Gastrocnemius medialis (tissue), 4 donors: ENCODE results near the gene COX14.

Experiments
- POLR2A ChIP-seq, 2 donors: fragments of 450-650 bp; IDR thresholded peaks; one replicate each; pipeline ENCODE4 v1.6.1; 2017; ENCODE audit warnings: antibody characterized with exemption in 2 of 2, mild to moderate bottlenecking in 2 of 2, moderate library complexity in 2 of 2
- TF ChIP-seq, protein P1 (sequence below), 5 experiments: fragments of 450-650 bp in 3 of 5; fragments of 200-600 bp in 2 of 5; sonication (generic) in 2 of 5; IDR thresholded peaks in 4 of 5; conservative IDR thresholded peaks in 1 of 5; 1 replicate in 4 of 5; 2 replicates in 1 of 5; pipeline ENCODE4 v1.5.1; 2016 to 2019; ENCODE audit warnings: antibody characterized with exemption in 5 of 5, mild to moderate bottlenecking in 3 of 5, moderate library complexity in 3 of 5

DNA sequence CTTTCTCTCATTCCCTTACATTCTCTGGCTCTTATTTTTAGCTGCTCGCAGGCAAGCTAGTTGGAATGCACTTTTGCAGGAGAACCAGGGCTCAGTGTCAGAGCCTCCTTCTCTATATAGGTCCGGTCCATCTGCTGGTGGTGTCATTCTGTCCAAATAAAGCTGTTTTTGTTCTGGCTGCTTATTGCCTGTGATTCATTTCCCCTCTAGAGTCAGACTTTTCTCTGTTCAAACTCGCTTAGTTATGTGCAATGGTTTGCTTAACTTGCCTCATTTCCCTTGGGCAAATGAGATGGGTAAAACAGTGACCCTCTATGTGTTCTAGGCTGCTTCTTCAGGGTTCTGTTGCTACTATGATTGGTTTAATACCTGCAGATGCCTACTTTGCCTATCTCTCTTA lies 24.0 kb upstream of the COX14 start:
- TF ChIP-seq, protein P1, sequence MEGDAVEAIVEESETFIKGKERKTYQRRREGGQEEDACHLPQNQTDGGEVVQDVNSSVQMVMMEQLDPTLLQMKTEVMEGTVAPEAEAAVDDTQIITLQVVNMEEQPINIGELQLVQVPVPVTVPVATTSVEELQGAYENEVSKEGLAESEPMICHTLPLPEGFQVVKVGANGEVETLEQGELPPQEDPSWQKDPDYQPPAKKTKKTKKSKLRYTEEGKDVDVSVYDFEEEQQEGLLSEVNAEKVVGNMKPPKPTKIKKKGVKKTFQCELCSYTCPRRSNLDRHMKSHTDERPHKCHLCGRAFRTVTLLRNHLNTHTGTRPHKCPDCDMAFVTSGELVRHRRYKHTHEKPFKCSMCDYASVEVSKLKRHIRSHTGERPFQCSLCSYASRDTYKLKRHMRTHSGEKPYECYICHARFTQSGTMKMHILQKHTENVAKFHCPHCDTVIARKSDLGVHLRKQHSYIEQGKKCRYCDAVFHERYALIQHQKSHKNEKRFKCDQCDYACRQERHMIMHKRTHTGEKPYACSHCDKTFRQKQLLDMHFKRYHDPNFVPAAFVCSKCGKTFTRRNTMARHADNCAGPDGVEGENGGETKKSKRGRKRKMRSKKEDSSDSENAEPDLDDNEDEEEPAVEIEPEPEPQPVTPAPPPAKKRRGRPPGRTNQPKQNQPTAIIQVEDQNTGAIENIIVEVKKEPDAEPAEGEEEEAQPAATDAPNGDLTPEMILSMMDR (IDR thresholded peaks at IDR 0.05 in 4 of 5, conservative IDR thresholded peaks at IDR 0.05 in 1 of 5): no peak
- TF ChIP-seq POLR2A (IDR thresholded peaks at IDR 0.05): no peak
